ENCODE data around the gene C1orf232. TPM values are rescaled to one million over a fixed set of nuclear protein-coding genes. Genes with fewer than 3 reads are reported as not detected.

C1orf232 gene
- total RNA-seq, 2 experiments from 2014 or later, result not detected

GRCh38 chr1:26197301-26197700 is 28.5 kb upstream of the C1orf232 start:
- Histone ChIP-seq H2AFZ (ENCODE audit: low read length) (no peak overlapping the region), H3K9me3 (ENCODE audit: low read length) (no peaks in the 10 kb centered on the region), H3K4me3 (ENCODE audit: low read depth, low read length, poor library complexity, severe bottlenecking) (no peak overlapping the region), H3K4me2 (ENCODE audit: low read length) (no peak overlapping the region), H3K36me3 (ENCODE audit: insufficient read depth, low read length) (no peaks in the 10 kb centered on the region), H4K20me1 (ENCODE audit: insufficient read depth, low read length) (no peaks in the 10 kb centered on the region), H3K4me1 (ENCODE audit: insufficient read depth, low read length, poor library complexity, severe bottlenecking) (no peaks in the 10 kb centered on the region), H3K79me2 (ENCODE audit: insufficient read depth, low read depth, low read length) (no peaks in the 10 kb centered on the region), H3K9me2 (ENCODE audit: insufficient read depth, low read length) (no peaks in the 10 kb centered on the region), H3K27ac (ENCODE audit: low read depth, low read length, poor library complexity, severe bottlenecking) (no peak overlapping the region)
- no TSS peak for BruUV-seq (replicated peaks)
- ChIA-PET CTCF (ENCODE audit: unreplicated experiment) (interaction anchor here (0.6 kb wide), 1 partner anchor 38 kb away, joined by 7 read pairs; no protein-coding TSS in a partner anchor), POLR2A (interaction anchor here (0.5 kb wide), 1 partner anchor 193 kb away, joined by 3 read pairs; no protein-coding TSS in a partner anchor)
- TF ChIP-seq, protein P1, sequence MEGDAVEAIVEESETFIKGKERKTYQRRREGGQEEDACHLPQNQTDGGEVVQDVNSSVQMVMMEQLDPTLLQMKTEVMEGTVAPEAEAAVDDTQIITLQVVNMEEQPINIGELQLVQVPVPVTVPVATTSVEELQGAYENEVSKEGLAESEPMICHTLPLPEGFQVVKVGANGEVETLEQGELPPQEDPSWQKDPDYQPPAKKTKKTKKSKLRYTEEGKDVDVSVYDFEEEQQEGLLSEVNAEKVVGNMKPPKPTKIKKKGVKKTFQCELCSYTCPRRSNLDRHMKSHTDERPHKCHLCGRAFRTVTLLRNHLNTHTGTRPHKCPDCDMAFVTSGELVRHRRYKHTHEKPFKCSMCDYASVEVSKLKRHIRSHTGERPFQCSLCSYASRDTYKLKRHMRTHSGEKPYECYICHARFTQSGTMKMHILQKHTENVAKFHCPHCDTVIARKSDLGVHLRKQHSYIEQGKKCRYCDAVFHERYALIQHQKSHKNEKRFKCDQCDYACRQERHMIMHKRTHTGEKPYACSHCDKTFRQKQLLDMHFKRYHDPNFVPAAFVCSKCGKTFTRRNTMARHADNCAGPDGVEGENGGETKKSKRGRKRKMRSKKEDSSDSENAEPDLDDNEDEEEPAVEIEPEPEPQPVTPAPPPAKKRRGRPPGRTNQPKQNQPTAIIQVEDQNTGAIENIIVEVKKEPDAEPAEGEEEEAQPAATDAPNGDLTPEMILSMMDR (conservative IDR thresholded peaks at IDR 0.05; ENCODE audit: low read length), result no peak
- intact Hi-C loops (cut with micrococcal nuclease; ENCODE audit: unreplicated experiment), result no loop called here
- no peak for DNase-seq (ENCODE audit: low spot score)

GRCh38 chr1:26195805-26196204 is 27.0 kb upstream of the C1orf232 start:
- intact Hi-C loops (cut with micrococcal nuclease; ENCODE audit: unreplicated experiment), result no loop called here

DNA sequence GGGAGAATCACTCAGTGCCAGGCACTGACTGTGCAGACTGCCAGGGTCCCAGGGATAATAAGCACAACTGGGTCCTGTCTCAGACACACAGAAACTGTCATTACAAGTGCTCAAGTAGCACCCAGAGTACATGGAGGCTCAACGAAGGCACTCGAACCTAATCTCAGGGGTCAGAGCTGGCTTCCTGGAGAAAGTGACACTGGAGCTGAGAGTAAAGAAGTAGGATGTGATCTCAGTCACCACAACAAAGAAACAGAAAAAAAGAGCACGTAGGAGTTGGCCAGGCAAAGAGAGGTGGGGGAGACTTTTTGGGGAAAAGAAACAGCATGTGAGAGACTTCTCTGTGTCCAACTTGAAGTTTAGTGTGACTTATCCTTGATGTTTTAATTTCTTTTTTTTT is 23.0 kb upstream of the C1orf232 start:
- Histone ChIP-seq H3K4me1 (ENCODE audit: insufficient read depth, low read length, poor library complexity, severe bottlenecking) (no peaks in the 10 kb centered on the region), H3K4me2 (ENCODE audit: low read length) (no peak overlapping the region), H3K9me2 (ENCODE audit: insufficient read depth, low read length) (no peaks in the 10 kb centered on the region), H3K36me3 (ENCODE audit: insufficient read depth, low read length) (no peaks in the 10 kb centered on the region), H3K4me3 (ENCODE audit: low read depth, low read length, poor library complexity, severe bottlenecking) (no peak overlapping the region), H4K20me1 (ENCODE audit: insufficient read depth, low read length) (no peaks in the 10 kb centered on the region), H3K27ac (ENCODE audit: low read depth, low read length, poor library complexity, severe bottlenecking) (no peak overlapping the region), H2AFZ (ENCODE audit: low read length) (no peak overlapping the region), H3K79me2 (ENCODE audit: insufficient read depth, low read depth, low read length) (no peaks in the 10 kb centered on the region), H3K9me3 (ENCODE audit: low read length) (no peaks in the 10 kb centered on the region)
- POLR2A ChIA-PET, result no interaction called here
- TF ChIP-seq, protein P1 (conservative IDR thresholded peaks at IDR 0.05; ENCODE audit: low read length), result no peak
- TF ChIP-seq EZH2phosphoT487 (IDR thresholded peaks at IDR 0.05; ENCODE audit: borderline replicate concordance, low read depth, low read length), result no peak
- DNase-seq (ENCODE audit: low spot score), result no peak
- intact Hi-C loops (cut with micrococcal nuclease; ENCODE audit: unreplicated experiment), result no loop called here
- BruUV-seq (replicated peaks), result no TSS peak
- CTCF ChIA-PET (ENCODE audit: unreplicated experiment), result no interaction called here

More at GRCh38 chr1:26195805-26196204, 27.0 kb upstream of the C1orf232 start:
- no peaks in the 10 kb centered on the region for H3K4me1 ChIP-seq (ENCODE audit: insufficient read depth, low read length, poor library complexity, severe bottlenecking)
- H3K36me3 ChIP-seq (ENCODE audit: insufficient read depth, low read length), result no peaks in the 10 kb centered on the region
- ChIA-PET CTCF (ENCODE audit: unreplicated experiment) (no interaction called here), POLR2A (interaction anchor here (0.7 kb wide), 1 partner anchor 270 kb away, joined by 4 read pairs; no protein-coding TSS in a partner anchor)
- H3K4me2 ChIP-seq (ENCODE audit: low read length), result no peak overlapping the region
- H4K20me1 ChIP-seq (ENCODE audit: insufficient read depth, low read length), result no peaks in the 10 kb centered on the region
- TF ChIP-seq, protein P1 (conservative IDR thresholded peaks at IDR 0.05; ENCODE audit: low read length), result no peak
- no peak for TF ChIP-seq EZH2phosphoT487 (IDR thresholded peaks at IDR 0.05; ENCODE audit: borderline replicate concordance, low read depth, low read length)
- no peak overlapping the region for H2AFZ ChIP-seq (ENCODE audit: low read length)
- no TSS peak for BruUV-seq (replicated peaks)
- no peaks in the 10 kb centered on the region for H3K79me2 ChIP-seq (ENCODE audit: insufficient read depth, low read depth, low read length)
- H3K27ac ChIP-seq (ENCODE audit: low read depth, low read length, poor library complexity, severe bottlenecking), result no peak overlapping the region
- no peak for DNase-seq (ENCODE audit: low spot score)
- no peaks in the 10 kb centered on the region for H3K9me3 ChIP-seq (ENCODE audit: low read length)
- no peak overlapping the region for H3K4me3 ChIP-seq (ENCODE audit: low read depth, low read length, poor library complexity, severe bottlenecking)
- H3K9me2 ChIP-seq (ENCODE audit: insufficient read depth, low read length), result no peaks in the 10 kb centered on the region

Measured in OCI-LY7 (cell line).